Sciatic nerve (tissue), 2 donors: ENCODE results near the gene PARD3. TPM values are rescaled to one million over a fixed set of nuclear protein-coding genes. Genes with fewer than 3 reads are reported as not detected.

ENCODE experiments used
- ATAC-seq: fragments of 200-7000 bp; cut with Tn5 transposase; one replicate; pipeline ENCODE4 v1.9.1; 2020; ENCODE audit warnings: mild to moderate bottlenecking, moderate library complexity
- DNase-seq: peaks from one replicate; pipeline ENCODE4 v3.0.0-alpha.2; 2020; ENCODE audit warnings: low spot score
- intact Hi-C: fragments of 100-400 bp; cut with DNase I; formaldehyde crosslinking; loops from one replicate; pipeline ENCODE4 v1.14.2; 2022
- total RNA-seq: library from RNA; stranded (reverse); fragmentation: NEBNext Ultra II Directional; extraction: Animal tissue kit (Norgen Biotek cat#: 25700); gene quantifications from one replicate; pipeline ENCODE4 v1.2.1, GENCODE V29; 2021
- donor health status: DM: no; HTN: no; CAD: no.
- donor health status: DM: no; HTN: no; CAD: no.

The PARD3 gene
- total RNA-seq, 1 donor from 2014 or later = 46.1 TPM

DNA sequence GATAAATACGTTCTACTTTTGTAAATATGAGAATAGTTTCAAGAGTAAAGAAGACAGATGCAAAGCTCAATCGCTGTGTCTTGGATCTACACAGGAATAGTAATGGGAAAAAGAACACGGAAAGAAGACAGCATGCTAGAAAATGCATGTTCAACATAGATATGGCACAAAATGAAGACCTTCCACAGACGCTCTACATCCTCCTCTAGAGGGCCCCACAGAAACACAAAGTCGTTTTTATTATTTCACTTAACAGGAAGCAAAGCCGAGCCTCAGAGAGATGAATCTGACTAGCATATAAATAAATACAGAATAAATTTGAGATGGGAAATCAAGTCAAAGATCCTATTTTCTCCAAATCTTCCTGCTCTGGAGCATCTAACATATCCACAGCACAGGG lies 292.6 kb downstream of the PARD3 start:
- intact Hi-C loops = no loop called here
- DNase-seq (no peak), ATAC-seq (no peak)

DNA sequence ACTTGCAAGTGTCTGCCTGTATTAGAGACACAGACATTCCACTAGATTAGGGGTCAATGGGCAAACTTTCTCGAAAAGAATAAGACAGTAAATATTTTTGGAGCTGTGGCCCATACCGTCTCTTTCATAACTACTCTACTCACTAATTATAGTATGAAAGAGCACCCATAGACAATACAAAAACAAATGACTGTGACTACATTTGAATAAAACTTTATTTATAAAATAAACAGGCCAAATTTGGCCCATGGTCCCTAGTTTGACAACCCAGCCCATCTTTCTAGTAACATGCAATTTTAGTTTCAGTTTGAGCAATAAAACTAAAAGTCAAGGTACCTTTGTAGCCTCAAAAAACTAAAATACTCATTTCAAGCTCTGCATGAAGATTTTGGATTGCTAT lies 294.6 kb downstream of the PARD3 start:
- ATAC-seq = no peak
- intact Hi-C loops = no loop called here
- DNase-seq = no peak

DNA sequence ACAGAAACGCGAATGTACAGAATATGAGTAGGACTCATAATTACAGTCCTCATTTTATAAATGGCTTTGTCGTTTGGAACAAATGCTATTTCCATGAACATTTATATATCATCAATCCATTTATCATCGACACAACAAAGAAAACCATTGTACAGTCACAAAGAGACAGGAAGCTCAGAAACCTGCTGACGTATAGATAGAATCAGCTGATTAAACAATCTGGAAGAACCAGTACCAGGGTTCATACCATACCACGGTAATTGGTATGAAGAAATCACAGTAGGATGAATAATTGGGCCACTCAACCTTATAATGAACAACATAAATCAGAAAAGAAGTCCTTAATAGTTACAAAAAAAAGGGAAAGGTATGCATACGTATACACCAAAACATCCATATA lies 295.0 kb downstream of the PARD3 start:
- ATAC-seq (no peak), DNase-seq (no peak)
- intact Hi-C loops = no loop called here

DNA sequence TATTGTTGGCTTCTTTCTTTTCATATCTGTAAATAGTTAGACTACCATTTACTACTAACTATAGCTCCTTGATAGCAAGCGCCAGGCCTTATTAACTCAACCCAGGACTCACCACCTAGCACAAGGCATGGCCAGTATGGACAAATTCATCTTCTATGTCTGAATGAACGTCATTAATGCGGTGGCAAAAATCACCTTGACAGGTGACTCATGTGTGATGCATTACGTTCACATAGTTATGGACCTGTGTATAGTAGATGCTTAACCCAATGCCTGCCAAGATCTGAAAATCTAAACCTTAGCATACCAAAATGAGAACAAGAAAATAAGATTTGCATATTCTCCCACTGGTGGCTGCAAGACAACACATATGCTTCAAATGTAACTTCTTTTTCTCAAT lies 300.8 kb downstream of the PARD3 start:
- DNase-seq (no peak), ATAC-seq (no peak)

DNA sequence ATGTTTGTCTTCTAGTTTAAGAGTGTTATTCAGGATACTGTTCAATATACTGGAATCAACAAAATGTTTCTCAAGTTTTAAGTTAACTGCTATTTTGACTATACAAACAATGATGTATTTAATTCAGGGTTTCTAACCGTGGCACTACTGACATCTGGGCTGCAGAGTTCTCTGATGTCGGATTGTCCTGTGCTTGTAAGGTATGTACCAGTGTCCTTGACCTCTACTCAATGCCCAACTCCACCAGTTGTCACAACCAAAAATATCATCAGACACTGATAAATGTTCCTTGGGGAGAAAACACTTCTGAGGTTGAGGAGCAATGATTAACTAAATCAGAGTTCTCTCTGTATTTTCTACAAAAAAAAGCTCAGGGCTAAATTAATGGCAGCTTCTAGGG lies 301.5 kb downstream of the PARD3 start:
- ATAC-seq = no peak
- intact Hi-C loops = no loop called here
- DNase-seq = no peak

More for the DNA sequence above, 300.8 kb downstream of the PARD3 start:
- intact Hi-C loops = no loop called here

DNA sequence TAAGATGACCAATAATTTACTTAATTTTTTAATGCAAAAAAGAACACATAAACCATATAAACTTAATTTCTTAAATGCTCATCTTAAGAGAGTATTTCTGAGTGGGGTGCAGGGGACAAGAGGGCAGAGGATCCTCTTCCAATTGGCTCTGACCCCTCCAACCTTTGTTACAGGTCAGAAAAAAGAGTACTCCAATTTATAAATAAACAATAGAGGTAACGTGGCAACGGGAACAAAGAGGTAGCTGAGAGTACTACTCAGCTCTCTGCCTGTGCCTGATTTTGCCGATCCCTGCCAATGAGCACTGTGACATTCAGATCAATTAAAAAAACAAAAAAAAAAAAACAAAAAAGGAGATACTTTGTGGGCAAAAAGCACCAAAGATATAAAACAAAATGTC lies 307.9 kb downstream of the PARD3 start:
- intact Hi-C loops = no loop called here
- DNase-seq = no peak
- ATAC-seq = no peak

DNA sequence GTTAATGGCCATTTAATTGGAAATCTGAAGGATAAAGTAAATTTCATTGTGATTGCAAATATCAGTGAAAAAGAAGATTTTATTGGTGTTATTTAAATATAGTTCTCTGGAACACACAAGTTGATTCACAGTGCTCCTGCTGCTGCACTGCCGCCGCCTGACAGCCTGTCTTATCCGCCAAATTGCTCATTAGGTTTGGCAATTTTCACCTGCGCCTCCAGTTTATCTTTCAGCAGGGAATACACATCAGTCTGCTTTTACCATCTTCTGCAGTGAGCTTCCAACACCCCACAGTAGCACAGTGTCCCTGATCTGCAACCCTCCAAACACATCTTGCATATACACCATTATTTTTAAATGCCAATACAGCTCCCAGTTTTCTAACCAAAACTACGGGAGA lies 308.3 kb downstream of the PARD3 start:
- intact Hi-C loops = no loop called here
- ATAC-seq = no peak
- no peak for DNase-seq

DNA sequence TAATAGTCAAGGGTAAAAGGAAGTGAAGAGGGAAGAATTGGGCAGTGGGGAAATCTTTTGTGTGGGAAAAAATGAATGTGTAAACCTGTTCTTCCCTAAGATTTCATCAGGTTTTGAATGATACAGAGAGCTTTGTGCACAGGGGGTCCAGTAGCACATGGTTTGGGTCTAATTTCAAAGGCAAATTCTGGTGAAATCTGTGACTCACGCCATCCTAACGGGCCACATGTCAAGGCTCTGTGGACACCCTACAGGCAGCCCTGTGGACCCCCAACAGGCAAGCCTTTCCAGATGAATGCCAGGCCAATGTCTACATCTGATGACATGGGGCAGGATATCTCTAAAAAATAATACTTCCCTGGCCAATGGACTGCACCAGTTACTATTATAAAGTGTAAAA lies 309.8 kb downstream of the PARD3 start:
- intact Hi-C loops = no loop called here
- ATAC-seq (no peak), DNase-seq (no peak)

DNA sequence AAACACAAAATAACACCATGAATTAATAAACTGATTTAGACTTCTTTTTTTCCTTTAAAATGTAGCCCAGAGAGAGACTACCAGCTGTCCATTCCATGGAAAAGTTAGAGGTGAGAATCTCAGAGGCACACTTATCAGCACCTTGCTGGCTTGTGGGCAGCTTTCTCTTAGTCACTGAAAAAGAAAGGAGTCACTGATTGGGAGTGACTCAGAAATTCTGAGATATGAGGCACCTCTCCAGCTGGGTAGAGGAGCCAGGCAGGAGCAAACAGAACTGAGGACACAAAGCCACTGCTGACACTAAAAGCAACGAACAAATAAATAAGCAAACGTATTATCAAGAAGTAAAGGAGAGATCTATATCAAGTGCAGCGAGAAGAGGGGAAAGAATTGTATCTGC lies 310.6 kb downstream of the PARD3 start:
- ATAC-seq (no peak), DNase-seq (no peak)
- intact Hi-C loops = no loop called here

DNA sequence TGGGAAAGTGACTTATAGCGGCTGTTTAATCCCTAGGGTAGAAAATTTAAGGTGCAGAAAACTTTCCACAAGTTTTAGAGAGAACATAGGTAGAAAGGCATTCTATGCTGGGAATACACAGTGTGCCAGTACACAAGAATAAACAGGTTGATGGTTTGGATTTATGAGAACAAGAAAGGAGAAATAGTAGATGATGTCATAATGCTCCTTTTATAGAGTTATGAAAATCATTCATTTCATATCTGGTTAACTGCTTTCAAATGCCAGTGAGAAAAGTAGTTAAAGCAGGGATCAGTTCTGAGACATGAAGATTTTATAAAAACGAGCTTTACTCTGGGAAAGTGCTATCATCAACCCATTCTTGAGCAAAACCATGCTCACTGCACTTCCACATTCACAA lies 311.4 kb downstream of the PARD3 start:
- intact Hi-C loops = no loop called here
- no peak for DNase-seq
- no peak for ATAC-seq

DNA sequence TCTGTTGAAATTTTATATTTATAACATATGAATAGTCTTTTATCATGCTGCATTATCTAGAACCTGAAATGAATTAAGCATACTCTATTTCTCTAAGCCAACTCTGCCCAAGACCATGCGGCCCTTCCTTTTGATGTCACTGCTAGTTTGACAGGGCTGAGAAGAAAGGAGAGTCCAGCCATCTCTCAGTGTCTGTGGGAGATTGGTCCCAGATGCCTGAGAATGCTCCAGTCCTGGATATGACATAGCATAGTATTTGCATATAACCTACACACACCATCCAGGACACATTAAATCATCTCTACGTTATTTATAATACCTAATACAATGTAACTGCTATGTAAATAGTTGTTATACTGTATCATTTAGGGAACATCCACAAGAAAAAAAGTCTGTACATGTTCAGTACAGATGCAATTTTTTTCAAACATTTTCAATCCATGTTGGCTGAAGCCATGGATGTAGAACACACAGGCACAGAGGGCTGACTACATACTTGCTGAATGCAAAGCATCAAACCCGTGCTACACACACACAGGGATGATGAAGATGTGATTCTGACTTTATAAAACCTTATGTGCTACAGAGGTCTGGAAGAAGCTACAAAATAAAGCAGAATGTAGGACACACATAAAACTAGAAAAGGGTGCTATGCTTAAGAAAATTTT lies 315.4 kb downstream of the PARD3 start:
- intact Hi-C loops = no loop called here
- no peak for DNase-seq
- no peak for ATAC-seq

DNA sequence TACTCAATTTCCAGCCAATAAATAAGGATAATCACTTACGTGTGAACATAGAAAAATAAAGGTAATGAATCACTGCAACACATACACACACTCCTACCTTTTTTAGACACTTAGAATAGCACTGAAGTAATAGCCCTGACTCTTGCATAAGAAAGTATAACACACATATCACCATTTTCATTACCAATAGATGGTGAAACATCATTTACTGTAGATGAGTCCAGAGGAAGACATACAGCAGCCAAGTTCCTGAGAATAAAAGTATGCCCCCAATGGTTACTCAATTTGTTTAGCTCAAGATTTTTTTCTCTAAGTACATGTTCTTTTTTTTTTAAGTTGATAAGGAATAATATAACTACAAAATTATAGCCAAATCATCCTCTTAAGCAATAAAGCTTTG lies 316.3 kb downstream of the PARD3 start:
- DNase-seq (no peak), ATAC-seq (no peak)
- intact Hi-C loops = no loop called here

DNA sequence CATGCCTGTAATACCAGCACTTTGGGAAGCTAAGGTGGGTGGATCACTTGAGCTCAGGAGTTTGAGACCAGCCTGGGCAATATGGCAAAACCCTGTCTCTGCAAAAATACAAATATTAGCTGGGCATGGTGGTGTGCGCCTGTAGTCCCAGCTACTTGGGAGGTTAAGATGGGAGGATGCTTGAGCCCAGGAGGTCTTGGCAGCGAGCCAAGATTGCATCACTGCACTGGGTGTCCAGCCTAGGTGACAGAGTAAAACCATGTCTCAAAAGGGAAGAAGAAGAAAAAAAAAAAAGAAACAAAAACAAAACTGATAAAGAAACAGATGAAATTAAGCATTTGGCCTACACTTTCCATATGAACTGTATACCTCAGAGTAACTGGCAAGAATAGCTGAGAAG lies 319.2 kb downstream of the PARD3 start:
- intact Hi-C loops = no loop called here
- DNase-seq (no peak), ATAC-seq (no peak)

DNA sequence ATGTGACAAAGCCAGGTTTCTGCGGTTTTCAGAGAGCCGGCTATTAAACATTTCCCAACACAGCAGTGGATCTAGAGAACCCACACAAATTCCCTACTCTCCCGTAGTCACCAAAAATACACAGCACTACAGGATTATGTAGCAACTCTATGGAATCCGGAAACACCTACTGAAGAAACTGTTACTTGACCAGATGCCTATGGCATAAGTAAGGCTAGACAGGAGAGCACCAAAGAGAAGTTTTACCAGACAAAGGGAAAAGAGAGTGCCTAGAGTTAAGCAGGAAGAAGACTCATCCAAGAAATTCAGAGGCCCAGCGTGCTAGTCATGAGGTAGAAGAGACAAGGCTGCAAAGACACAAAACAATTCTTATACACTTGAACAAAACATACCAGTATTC lies 321.1 kb downstream of the PARD3 start:
- no peak for DNase-seq
- ATAC-seq = no peak
- intact Hi-C loops = no loop called here

DNA sequence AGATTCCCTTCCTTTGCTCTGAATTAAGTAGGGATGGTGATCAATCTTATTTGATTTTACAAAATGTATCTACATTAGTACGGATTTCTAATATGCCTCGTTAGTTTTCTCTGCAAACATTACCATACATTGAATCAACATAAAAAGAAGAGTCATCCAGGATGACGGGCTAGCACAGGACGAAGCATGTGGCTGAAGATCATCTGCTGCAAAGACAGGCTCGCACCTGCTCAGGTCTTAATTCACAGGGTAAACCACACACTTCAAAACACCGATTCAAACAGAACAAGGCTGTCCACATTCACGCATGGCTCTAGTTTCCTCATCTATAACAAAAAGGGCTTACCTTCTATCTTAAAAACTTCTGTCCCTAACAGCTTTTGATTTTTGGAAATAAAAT lies 323.0 kb downstream of the PARD3 start:
- intact Hi-C loops = no loop called here
- ATAC-seq = no peak
- DNase-seq = no peak

DNA sequence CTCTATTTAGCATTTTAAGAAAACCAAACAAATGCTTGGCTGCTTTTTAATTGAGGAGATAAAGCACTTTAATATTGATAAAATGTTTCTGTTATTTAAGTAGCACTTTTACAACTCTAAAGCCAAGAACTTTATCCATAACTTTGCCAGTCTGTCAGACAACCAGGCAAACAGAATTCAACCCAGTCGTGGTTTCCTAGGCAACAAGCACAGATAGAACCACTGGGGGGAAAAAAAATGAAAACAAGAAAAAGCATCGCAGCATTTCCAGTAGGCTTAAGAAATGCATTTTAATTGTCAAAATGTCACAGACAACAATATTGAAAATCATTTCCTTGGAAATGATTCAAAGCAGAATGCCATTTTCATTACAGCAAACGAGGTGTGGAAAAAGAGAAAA lies 323.4 kb downstream of the PARD3 start:
- intact Hi-C loops = no loop called here
- DNase-seq = no peak

DNA sequence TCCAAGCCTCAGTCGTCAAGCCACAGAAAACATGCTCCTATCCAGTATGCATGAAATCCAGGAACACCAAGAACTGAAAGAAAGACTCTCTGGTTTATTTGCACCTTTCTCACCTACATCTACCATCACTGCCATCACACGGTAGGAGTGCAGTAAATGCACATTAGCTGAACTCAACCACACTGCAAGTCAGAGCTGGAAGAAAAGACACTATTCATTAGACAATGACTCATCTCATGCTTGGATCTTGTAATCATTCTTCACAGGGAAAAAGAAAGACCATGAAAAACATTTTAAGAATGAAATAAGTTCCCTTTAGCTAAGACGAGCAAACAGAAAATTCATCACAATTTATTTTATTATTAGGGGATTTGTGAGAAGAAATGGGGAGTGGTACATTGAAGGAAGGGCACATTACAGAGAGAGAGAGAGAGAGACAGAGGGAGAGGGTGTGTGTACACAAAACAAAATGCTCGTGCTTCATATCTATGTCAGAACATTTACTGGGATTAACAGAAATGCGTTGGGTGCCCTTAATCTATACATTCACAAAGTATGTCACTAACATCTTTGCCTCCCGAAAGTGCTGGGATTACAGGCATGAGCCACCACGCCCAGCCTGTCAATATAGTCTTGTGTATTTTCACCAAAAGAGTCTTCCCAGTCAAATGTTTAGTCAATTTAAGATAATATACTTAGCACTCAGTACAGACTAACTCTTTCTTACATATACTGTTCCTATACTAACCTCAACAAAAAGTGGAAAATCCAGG lies 324.9 kb downstream of the PARD3 start:
- intact Hi-C loops = no loop called here
- ATAC-seq (peak; percentile 75), DNase-seq (no peak)

More for the DNA sequence above, 323.4 kb downstream of the PARD3 start:
- ATAC-seq = no peak

DNA sequence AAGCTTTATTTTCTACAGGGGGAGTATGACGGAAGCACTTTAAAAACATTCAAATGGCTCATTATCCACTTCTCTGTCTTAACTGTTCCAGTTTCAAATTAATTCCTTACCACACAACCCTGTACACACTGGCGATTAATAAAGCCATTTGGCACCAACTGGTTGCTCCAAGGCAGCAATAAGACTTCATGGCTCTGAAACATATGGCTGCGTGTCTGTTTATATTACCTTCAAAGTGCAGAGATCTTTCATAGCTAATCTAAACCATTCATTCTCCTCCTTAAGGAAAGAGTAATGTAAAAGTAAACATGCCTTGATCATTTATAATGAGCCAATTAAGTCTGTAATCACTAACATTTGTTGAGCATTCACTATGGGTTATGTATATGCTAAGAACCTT lies 325.7 kb downstream of the PARD3 start:
- intact Hi-C loops = no loop called here
- ATAC-seq = no peak

DNA sequence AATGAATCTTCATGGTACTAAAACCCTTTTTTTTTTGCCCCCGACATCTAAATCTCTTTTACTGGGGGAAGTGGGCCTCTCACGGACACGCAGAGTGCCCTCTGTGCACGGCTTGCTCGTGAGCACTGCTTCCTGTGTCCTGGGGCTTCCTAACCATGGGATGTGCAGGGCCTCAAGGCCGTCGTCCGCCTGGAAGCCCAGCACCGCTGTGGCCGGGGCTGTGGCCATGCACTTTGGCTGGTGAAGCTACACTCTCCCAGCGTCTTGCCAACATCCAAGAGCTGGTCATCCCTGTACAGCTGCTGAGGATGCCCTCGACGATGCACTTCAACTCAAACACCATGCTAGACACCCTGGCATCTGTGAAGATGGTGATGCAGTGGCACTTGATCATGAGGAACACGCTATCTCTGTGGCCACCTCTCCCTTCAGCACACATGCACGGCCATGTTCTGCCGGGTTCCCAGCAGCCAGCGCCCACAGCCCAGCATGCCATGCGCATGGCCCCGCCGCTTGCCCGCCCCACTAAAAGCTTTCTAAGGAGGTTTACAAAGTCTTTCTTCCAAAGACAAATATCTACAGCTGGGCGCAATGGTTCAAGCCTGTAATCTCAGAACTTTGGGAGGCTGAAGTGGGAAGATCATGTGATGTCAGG lies 326.5 kb downstream of the PARD3 start:
- ATAC-seq (peak; percentile 19), DNase-seq (no peak)
- intact Hi-C loops = no loop called here

More for the DNA sequence above, 325.7 kb downstream of the PARD3 start:
- no peak for DNase-seq

DNA sequence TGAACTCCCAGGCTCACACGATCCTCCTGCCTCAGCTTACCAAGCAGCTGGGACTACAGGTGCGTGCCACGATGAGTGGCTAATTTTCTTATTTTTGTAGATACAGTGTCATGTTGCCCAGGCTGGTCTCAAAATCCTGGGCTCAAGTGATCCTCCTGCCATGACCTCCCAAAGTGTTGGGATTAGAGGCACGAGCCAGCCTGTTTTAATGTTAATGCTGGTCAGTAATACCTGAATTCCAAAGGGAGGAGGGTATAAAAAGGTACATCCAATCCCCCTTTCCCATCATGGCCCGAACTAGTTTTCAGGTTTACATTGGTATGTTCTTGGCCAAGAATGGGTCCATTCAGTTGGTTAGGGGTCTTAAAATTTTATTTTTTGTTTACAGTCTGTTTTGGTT lies 329.1 kb downstream of the PARD3 start:
- ATAC-seq (no peak), DNase-seq (no peak)
- intact Hi-C loops = no loop called here
